PC-3 (cell line): ENCODE data around the gene DCAF7. TPM values are rescaled to one million over a fixed set of nuclear protein-coding genes. Genes with fewer than 3 reads are reported as not detected.

Experiments
- ATAC-seq: fragments of 200-7000 bp; cut with Tn5 transposase; 2 replicates; pipeline ENCODE4 v1.9.1; 2020; ENCODE audit warnings: mild to moderate bottlenecking, moderate library complexity
- BruUV-seq: library from RNA; stranded (reverse); fragments of 400-500 nt; replicated peaks from 2 replicates; lab custom pipeline; 2021; lab: Mats Ljungman, UMichigan
- CTCF ChIA-PET: fragments of 300-600 bp; sonication (Branson Sonifier 250); formaldehyde crosslinking; loops from one replicate; lab custom pipeline; 2022; ENCODE audit warnings: antibody characterized with exemption; lab: Charles Lee
- POLR2A ChIA-PET: fragments of 300-600 bp; sonication (Branson Sonifier 250); formaldehyde crosslinking; loops from one replicate; lab custom pipeline; 2022; ENCODE audit warnings: antibody characterized with exemption; ENCODE audit not compliant: unreplicated experiment; lab: Charles Lee
- DNase-seq: peaks from one replicate; pipeline ENCODE4 v3.0.0-alpha.2; 2015
- H2AFZ ChIP-seq: fragments of 300-600 bp; sonication (generic); 2 replicates; pipeline ENCODE4 v1.6.0; 2016; ENCODE audit warnings: antibody characterized with exemption, low read length
- H3F3A ChIP-seq: fragments of 300-600 bp; sonication (generic); one replicate; pipeline ENCODE4 v1.6.0; 2017; ENCODE audit warnings: antibody characterized with exemption, low read length, control low read depth, mild to moderate bottlenecking; ENCODE audit not compliant: unreplicated experiment
- H3K27ac ChIP-seq: fragments of 300-600 bp; sonication (generic); 2 replicates; pipeline ENCODE4 v1.5.1; 2016; ENCODE audit warnings: mild to moderate bottlenecking, low read length
- H3K27me3 ChIP-seq: fragments of 300-600 bp; sonication (generic); 2 replicates; pipeline ENCODE4 v1.6.1; 2016; ENCODE audit warnings: low read length, mixed read lengths
- H3K36me3 ChIP-seq: fragments of 300-600 bp; sonication (generic); 2 replicates; pipeline ENCODE4 v1.6.1; 2016; ENCODE audit warnings: low read depth, mixed run types, low read length, mixed read lengths
- H3K4me1 ChIP-seq: fragments of 300-600 bp; sonication (generic); 2 replicates; pipeline ENCODE4 v1.5.1; 2016; ENCODE audit warnings: low read length; ENCODE audit not compliant: insufficient read depth
- H3K4me2 ChIP-seq: fragments of 300-600 bp; sonication (generic); 2 replicates; pipeline ENCODE4 v1.6.0; 2016; ENCODE audit warnings: low read length
- H3K4me3 ChIP-seq: fragments of 300-600 bp; sonication (generic); 2 replicates; pipeline ENCODE4 v1.5.1; 2016; ENCODE audit warnings: mild to moderate bottlenecking, low read length, mixed read lengths
- H3K79me2 ChIP-seq: fragments of 300-600 bp; sonication (generic); 2 replicates; pipeline ENCODE4 v1.6.1; 2017; ENCODE audit warnings: low read length, mixed read lengths
- H3K9ac ChIP-seq: fragments of 300-600 bp; sonication (generic); 2 replicates; pipeline ENCODE4 v1.6.0; 2016; ENCODE audit warnings: mild to moderate bottlenecking, low read length
- H3K9me2 ChIP-seq: fragments of 300-600 bp; sonication (generic); replicated peaks from 2 replicates; pipeline ENCODE4 v1.6.1; 2016; ENCODE audit warnings: mixed run types, low read length, mixed read lengths
- H3K9me3 ChIP-seq: fragments of 300-600 bp; sonication (generic); 2 replicates; pipeline ENCODE4 v1.6.1; 2016; ENCODE audit warnings: low read length, mixed read lengths
- H4K20me1 ChIP-seq: fragments of 300-600 bp; sonication (generic); 2 replicates; pipeline ENCODE4 v1.6.1; 2016; ENCODE audit warnings: low read length, mixed read lengths
- EZH2 ChIP-seq: fragments of 300-600 bp; sonication (generic); IDR thresholded peaks from one replicate; pipeline ENCODE4 v1.6.1; 2017; ENCODE audit warnings: antibody characterized with exemption, mild to moderate bottlenecking, low read length; ENCODE audit not compliant: unreplicated experiment
- EZH2phosphoT487 ChIP-seq: fragments of 300-600 bp; sonication (generic); IDR thresholded peaks from 2 replicates; pipeline ENCODE4 v1.6.1; 2018; ENCODE audit warnings: mild to moderate bottlenecking, antibody characterized with exemption, low read length, borderline replicate concordance
- intact Hi-C: fragments of 100-400 bp; cut with micrococcal nuclease; formaldehyde crosslinking; loops from 2 replicates; pipeline ENCODE4 v1.9.0; 2023
- total RNA-seq: library from RNA; depleted of rRNA; stranded (reverse); fragments of >200 nt; gene quantifications from 2 replicates; pipeline ENCODE4 v1.2.3, GENCODE V29; 2014
- TF ChIP-seq, protein P1 (sequence below): fragments of 300-600 bp; sonication (generic); conservative IDR thresholded peaks from 2 replicates; pipeline ENCODE4 v1.5.1; 2017; ENCODE audit warnings: antibody characterized with exemption, low read depth, mild to moderate bottlenecking, low read length

Gene DCAF7
- total RNA-seq, 1 experiment from 2014 or later, result 46.5 TPM

DNA sequence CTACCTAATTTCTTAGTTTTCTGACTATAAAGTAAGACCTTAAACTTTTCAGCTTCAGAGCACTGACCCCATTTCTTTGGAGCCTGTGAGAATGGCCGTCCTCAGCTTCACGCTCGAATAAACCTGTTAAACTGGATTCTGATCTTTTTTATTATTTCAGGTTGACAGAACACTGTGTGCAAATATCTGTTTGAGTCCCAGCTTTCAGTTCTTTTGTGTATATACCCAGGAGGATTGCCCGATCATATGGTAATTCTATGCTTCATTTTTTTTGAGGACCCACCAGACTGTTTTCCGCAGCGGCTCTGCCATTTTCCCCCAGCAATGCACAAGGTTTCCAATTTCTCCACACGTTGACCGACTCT, 47.0 kb upstream of the DCAF7 start:
- BruUV-seq, result no TSS peak
- DNase-seq (peak; percentile 54), ATAC-seq (peak; percentile 34; the same call in 1 of the 2 replicates)
- H3F3A ChIP-seq, result no peaks in the 10 kb centered on the region
- peak overlapping the region; percentile 36 for H3K4me2 ChIP-seq
- 0 out of 2 replicates have a peak overlapping the region, but pooled peaks have one; percentile 17 for H3K4me3 ChIP-seq
- H4K20me1 ChIP-seq, result no peaks in the 10 kb centered on the region
- ChIA-PET POLR2A (interaction anchor here (0.7 kb wide), 1 partner anchor 23 kb away, joined by 3 read pairs; no protein-coding TSS in a partner anchor), CTCF (interaction anchor here (0.6 kb wide), 1 partner anchor 97 kb away, joined by 3 read pairs; no protein-coding TSS in a partner anchor)
- no peaks in the 10 kb centered on the region for H3K79me2 ChIP-seq
- intact Hi-C loops, result loop anchor here (2.0 kb wide), 1 partner anchor 47 kb away; the partner anchor contains the start of gene DCAF7
- no peaks in the 10 kb centered on the region for H3K9me3 ChIP-seq
- no peak for TF ChIP-seq EZH2
- TF ChIP-seq EZH2phosphoT487, result 0 out of 2 replicates have a peak, but pooled peaks have one; percentile 4
- peaks cover 5% of the 10 kb centered on the region; the same call in 1 of the 2 replicates for H3K4me1 ChIP-seq
- H2AFZ ChIP-seq, result no peak overlapping the region
- no peaks in the 10 kb centered on the region for H3K9me2 ChIP-seq
- no peak overlapping the region for H3K27ac ChIP-seq
- no peaks in the 10 kb centered on the region for H3K36me3 ChIP-seq
- peaks cover 19% of the 10 kb centered on the region; the same call in 1 of the 2 replicates for H3K27me3 ChIP-seq
- no peak overlapping the region for H3K9ac ChIP-seq

DNA sequence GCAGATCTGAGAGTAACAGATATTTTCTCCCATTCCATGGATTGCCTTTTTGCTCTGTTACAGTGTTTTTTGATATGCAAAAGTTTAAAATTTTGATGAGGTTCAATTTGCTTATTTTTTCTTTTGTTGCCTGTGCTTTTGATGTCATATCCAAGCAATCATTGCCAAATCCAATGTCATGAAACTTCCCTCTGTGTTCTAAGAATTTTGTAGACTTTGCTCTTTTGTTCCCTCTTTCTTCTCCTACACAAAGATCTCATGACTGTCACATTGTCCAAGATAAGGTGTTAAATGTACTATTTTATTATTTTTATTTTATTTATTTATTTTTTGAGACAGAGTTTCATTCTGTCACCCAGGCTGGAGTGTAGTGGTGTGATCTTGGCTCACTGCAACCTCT, 46.0 kb upstream of the DCAF7 start:
- POLR2A ChIA-PET, result no interaction called here
- no peaks in the 10 kb centered on the region for H3K9me2 ChIP-seq
- H3K9me3 ChIP-seq, result no peaks in the 10 kb centered on the region
- H3F3A ChIP-seq, result no peaks in the 10 kb centered on the region
- H3K27me3 ChIP-seq, result peaks cover 19% of the 10 kb centered on the region; the same call in 1 of the 2 replicates
- intact Hi-C loops, result no loop called here
- CTCF ChIA-PET, result no interaction called here
- no peaks in the 10 kb centered on the region for H3K79me2 ChIP-seq
- H2AFZ ChIP-seq, result no peak overlapping the region
- no TSS peak for BruUV-seq
- DNase-seq (no peak), ATAC-seq (no peak)
- H3K4me1 ChIP-seq, result peaks cover 5% of the 10 kb centered on the region; the same call in 1 of the 2 replicates
- no peak overlapping the region for H3K4me3 ChIP-seq
- TF ChIP-seq, protein P1, sequence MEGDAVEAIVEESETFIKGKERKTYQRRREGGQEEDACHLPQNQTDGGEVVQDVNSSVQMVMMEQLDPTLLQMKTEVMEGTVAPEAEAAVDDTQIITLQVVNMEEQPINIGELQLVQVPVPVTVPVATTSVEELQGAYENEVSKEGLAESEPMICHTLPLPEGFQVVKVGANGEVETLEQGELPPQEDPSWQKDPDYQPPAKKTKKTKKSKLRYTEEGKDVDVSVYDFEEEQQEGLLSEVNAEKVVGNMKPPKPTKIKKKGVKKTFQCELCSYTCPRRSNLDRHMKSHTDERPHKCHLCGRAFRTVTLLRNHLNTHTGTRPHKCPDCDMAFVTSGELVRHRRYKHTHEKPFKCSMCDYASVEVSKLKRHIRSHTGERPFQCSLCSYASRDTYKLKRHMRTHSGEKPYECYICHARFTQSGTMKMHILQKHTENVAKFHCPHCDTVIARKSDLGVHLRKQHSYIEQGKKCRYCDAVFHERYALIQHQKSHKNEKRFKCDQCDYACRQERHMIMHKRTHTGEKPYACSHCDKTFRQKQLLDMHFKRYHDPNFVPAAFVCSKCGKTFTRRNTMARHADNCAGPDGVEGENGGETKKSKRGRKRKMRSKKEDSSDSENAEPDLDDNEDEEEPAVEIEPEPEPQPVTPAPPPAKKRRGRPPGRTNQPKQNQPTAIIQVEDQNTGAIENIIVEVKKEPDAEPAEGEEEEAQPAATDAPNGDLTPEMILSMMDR, result no peak
- TF ChIP-seq EZH2, result no peak
- TF ChIP-seq EZH2phosphoT487, result no peak
- no peaks in the 10 kb centered on the region for H3K36me3 ChIP-seq
- H3K27ac ChIP-seq, result no peak overlapping the region
- H3K9ac ChIP-seq, result no peak overlapping the region
- H4K20me1 ChIP-seq, result no peaks in the 10 kb centered on the region
- H3K4me2 ChIP-seq, result no peak overlapping the region

DNA sequence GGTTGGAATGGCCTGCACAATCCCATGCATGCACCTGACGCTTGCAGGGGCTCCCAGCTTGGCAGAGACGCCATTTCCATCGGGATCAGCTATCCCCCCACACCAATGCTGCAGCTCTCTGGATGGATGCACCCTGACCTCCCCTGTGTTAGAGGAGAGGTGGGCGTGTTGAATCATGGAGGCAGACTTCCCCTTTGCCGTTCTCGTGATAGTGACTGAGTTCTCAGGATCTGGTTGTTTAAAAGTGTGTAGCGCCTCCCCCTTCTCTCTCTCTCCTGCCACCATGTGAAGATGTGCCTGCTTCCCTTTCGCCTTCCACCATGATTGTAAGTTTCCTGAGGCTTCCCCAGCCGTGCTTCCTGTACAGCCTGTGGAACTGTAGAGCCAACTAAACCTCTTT, 44.9 kb upstream of the DCAF7 start:
- no peaks in the 10 kb centered on the region for H3K9me2 ChIP-seq
- no TSS peak for BruUV-seq
- no peak for DNase-seq
- no peak overlapping the region for H3K4me2 ChIP-seq
- no peak overlapping the region for H3K4me3 ChIP-seq
- ATAC-seq, result no peak
- no peaks in the 10 kb centered on the region for H3F3A ChIP-seq
- H3K27me3 ChIP-seq, result peaks cover 19% of the 10 kb centered on the region; the same call in 1 of the 2 replicates
- TF ChIP-seq, protein P1, result no peak
- TF ChIP-seq EZH2phosphoT487 (no peak), EZH2 (no peak)
- intact Hi-C loops, result no loop called here
- no peak overlapping the region for H3K9ac ChIP-seq
- H3K9me3 ChIP-seq, result no peaks in the 10 kb centered on the region
- POLR2A ChIA-PET, result interaction anchor here (0.7 kb wide), 1 partner anchor 387 kb away, joined by 4 read pairs; no protein-coding TSS in a partner anchor
- H2AFZ ChIP-seq, result no peak overlapping the region
- CTCF ChIA-PET, result no interaction called here
- no peak overlapping the region for H3K27ac ChIP-seq
- no peaks in the 10 kb centered on the region for H3K36me3 ChIP-seq
- no peaks in the 10 kb centered on the region for H3K79me2 ChIP-seq
- H4K20me1 ChIP-seq, result no peaks in the 10 kb centered on the region
- H3K4me1 ChIP-seq, result peaks cover 5% of the 10 kb centered on the region; the same call in 1 of the 2 replicates
